Thyroid gland (tissue), 4 donors: ENCODE measurements around the gene ST3GAL3.

Experiments
- POLR2A ChIP-seq, 2 donors: fragments of 450-650 bp; IDR thresholded peaks; one replicate each; pipeline ENCODE4 v1.6.1; 2017; ENCODE audit warnings: antibody characterized with exemption in 2 of 2, mild to moderate bottlenecking in 2 of 2, moderate library complexity in 1 of 2
- TF ChIP-seq, protein P1 (sequence below), 6 experiments: fragments of 200-600 bp in 3 of 6; fragments of 450-650 bp in 3 of 6; sonication (generic) in 3 of 6; IDR thresholded peaks; one replicate each; pipeline ENCODE4 v1.5.1; 2016 to 2019; ENCODE audit warnings: antibody characterized with exemption in 6 of 6, mild to moderate bottlenecking in 2 of 6, inconsistent platforms in 1 of 6, moderate library complexity in 1 of 6

DNA sequence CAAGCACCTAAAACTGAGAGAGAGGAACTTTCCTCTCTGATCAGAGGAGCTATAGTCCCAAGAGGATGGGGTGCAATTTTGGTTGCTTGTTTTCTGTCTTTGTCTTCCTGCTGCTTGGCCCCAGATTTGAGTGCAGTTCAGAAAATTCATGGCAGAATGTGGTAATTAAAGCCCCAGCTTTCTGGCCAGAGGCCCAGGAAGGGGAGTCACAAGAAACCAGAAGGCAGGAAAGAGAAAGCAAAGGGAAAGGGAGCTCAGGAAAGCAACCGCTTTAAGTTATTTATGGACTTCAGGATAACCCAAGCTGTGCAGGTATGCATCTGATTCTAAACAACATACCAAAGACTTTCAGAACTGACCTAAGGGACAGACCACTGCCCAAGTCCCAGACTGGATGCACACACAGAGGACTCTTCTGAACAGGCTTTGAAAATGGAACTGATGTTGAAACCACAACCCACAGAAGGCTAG lies 88.8 kb downstream of the ST3GAL3 start:
- TF ChIP-seq POLR2A (IDR thresholded peaks at IDR 0.05), result no peak
- TF ChIP-seq, protein P1, sequence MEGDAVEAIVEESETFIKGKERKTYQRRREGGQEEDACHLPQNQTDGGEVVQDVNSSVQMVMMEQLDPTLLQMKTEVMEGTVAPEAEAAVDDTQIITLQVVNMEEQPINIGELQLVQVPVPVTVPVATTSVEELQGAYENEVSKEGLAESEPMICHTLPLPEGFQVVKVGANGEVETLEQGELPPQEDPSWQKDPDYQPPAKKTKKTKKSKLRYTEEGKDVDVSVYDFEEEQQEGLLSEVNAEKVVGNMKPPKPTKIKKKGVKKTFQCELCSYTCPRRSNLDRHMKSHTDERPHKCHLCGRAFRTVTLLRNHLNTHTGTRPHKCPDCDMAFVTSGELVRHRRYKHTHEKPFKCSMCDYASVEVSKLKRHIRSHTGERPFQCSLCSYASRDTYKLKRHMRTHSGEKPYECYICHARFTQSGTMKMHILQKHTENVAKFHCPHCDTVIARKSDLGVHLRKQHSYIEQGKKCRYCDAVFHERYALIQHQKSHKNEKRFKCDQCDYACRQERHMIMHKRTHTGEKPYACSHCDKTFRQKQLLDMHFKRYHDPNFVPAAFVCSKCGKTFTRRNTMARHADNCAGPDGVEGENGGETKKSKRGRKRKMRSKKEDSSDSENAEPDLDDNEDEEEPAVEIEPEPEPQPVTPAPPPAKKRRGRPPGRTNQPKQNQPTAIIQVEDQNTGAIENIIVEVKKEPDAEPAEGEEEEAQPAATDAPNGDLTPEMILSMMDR (IDR thresholded peaks at IDR 0.05), result no peak
